DOHH2 (cell line): ENCODE data around the gene C10orf105.

Experiments used
- H3F3A ChIP-seq: fragments of 200-600 bp; sonication (generic), shearing (Covaris generic); 2 replicates; pipeline ENCODE4 v1.6.0; 2016; ENCODE audit warnings: antibody characterized with exemption, mild to moderate bottlenecking; ENCODE audit not compliant: control insufficient read depth, insufficient read depth
- H3K27ac ChIP-seq: fragments of 200-600 bp; sonication (generic); 2 replicates; pipeline ENCODE4 v1.5.1; 2014; ENCODE audit warnings: low read depth, mild to moderate bottlenecking, low read length, moderate library complexity
- H3K27me3 ChIP-seq: fragments of 200-600 bp; sonication (generic); 2 replicates; pipeline ENCODE4 v1.6.1; 2014; ENCODE audit warnings: mild to moderate bottlenecking, low read length, mixed read lengths; ENCODE audit not compliant: control insufficient read depth
- H3K36me3 ChIP-seq: fragments of 200-600 bp; sonication (generic); 2 replicates; pipeline ENCODE4 v1.6.1; 2014; ENCODE audit warnings: mild to moderate bottlenecking, low read length, moderate library complexity, mixed read lengths; ENCODE audit not compliant: control insufficient read depth
- H3K4me1 ChIP-seq: fragments of 200-600 bp; sonication (generic); 2 replicates; pipeline ENCODE4 v1.6.1; 2014; ENCODE audit warnings: mild to moderate bottlenecking, low read length, mixed read lengths; ENCODE audit not compliant: control insufficient read depth
- H3K4me2 ChIP-seq: fragments of 200-600 bp; sonication (generic); 2 replicates; pipeline ENCODE4 v1.6.0; 2014; ENCODE audit warnings: mild to moderate bottlenecking, low read length, moderate library complexity
- H3K4me3 ChIP-seq: fragments of 200-600 bp; sonication (generic); 2 replicates; pipeline ENCODE4 v1.5.1; 2014; ENCODE audit warnings: mild to moderate bottlenecking, low read length, mixed read lengths
- H3K79me2 ChIP-seq: fragments of 200-600 bp; sonication (generic); 2 replicates; pipeline ENCODE4 v1.6.1; 2014; ENCODE audit warnings: mild to moderate bottlenecking, low read length, mixed read lengths; ENCODE audit not compliant: control insufficient read depth
- H3K9me2 ChIP-seq: fragments of 200-600 bp; sonication (generic); replicated peaks from 2 replicates; pipeline ENCODE4 v1.6.1; 2014; ENCODE audit warnings: mild to moderate bottlenecking, low read length, mixed read lengths; ENCODE audit not compliant: control insufficient read depth
- H3K9me3 ChIP-seq: fragments of 200-600 bp; sonication (generic); 2 replicates; pipeline ENCODE4 v1.6.1; 2014; ENCODE audit warnings: antibody characterized with exemption, low read length, mixed read lengths; ENCODE audit not compliant: control insufficient read depth, insufficient read depth
- H4K20me1 ChIP-seq: fragments of 200-600 bp; sonication (generic); 2 replicates; pipeline ENCODE4 v1.6.0; 2014; ENCODE audit warnings: low read depth, mild to moderate bottlenecking, antibody characterized with exemption, low read length, moderate library complexity; ENCODE audit not compliant: control insufficient read depth, insufficient read depth
- CTCF ChIP-seq: fragments of 200-600 bp; sonication (generic); IDR thresholded peaks from one replicate; pipeline ENCODE4 v1.5.1; 2014; ENCODE audit warnings: antibody characterized with exemption, mild to moderate bottlenecking, low read depth, low read length; ENCODE audit not compliant: poor library complexity, severe bottlenecking
- EZH2phosphoT487 ChIP-seq: fragments of 200-600 bp; sonication (generic); IDR thresholded peaks from 2 replicates; pipeline ENCODE4 v1.6.1; 2017; ENCODE audit warnings: borderline replicate concordance, mild to moderate bottlenecking, antibody characterized with exemption, low read length, moderate library complexity, mixed read lengths

Gene C10orf105

GRCh38 chr10:71737834-71738197 lies 18.2 kb upstream of the C10orf105 start:
- TF ChIP-seq CTCF (no peak), EZH2phosphoT487 (no peak)
- Histone ChIP-seq H3K79me2 (no peaks in the 10 kb centered on the region), H3K27ac (no peak overlapping the region), H3K9me3 (no peaks in the 10 kb centered on the region), H3K9me2 (no peaks in the 10 kb centered on the region), H3K4me1 (peaks cover 11% of the 10 kb centered on the region), H3K36me3 (no peaks in the 10 kb centered on the region), H3K4me2 (no peak overlapping the region), H4K20me1 (no peaks in the 10 kb centered on the region), H3K27me3 (peaks cover 7% of the 10 kb centered on the region), H3K4me3 (no peak overlapping the region), H3F3A (no peaks in the 10 kb centered on the region)

GRCh38 chr10:71737001-71737833 lies 17.6 kb upstream of the C10orf105 start:
- Histone ChIP-seq H3K4me3 (no peak overlapping the region), H3K27ac (no peak overlapping the region), H3K9me2 (no peaks in the 10 kb centered on the region), H3K27me3 (peaks cover 10% of the 10 kb centered on the region), H3K4me2 (no peak overlapping the region), H3K4me1 (peaks cover 11% of the 10 kb centered on the region), H3K36me3 (no peaks in the 10 kb centered on the region), H3F3A (no peaks in the 10 kb centered on the region), H4K20me1 (no peaks in the 10 kb centered on the region), H3K9me3 (no peaks in the 10 kb centered on the region), H3K79me2 (no peaks in the 10 kb centered on the region)
- TF ChIP-seq EZH2phosphoT487 (no peak), CTCF (no peak)

GRCh38 chr10:71736570-71736952 lies 17.0 kb upstream of the C10orf105 start:
- no peak for TF ChIP-seq EZH2phosphoT487
- TF ChIP-seq CTCF, result no peak
- no peak overlapping the region for H3K4me2 ChIP-seq

More at GRCh38 chr10:71736570-71736952, 17.0 kb upstream of the C10orf105 start:
- Histone ChIP-seq H3K36me3 (no peaks in the 10 kb centered on the region), H3K27me3 (peaks cover 10% of the 10 kb centered on the region), H3K4me3 (no peak overlapping the region), H4K20me1 (no peaks in the 10 kb centered on the region), H3F3A (no peaks in the 10 kb centered on the region), H3K27ac (no peak overlapping the region), H3K79me2 (no peaks in the 10 kb centered on the region), H3K9me3 (no peaks in the 10 kb centered on the region), H3K4me1 (peaks cover 11% of the 10 kb centered on the region), H3K9me2 (no peaks in the 10 kb centered on the region)
